PFSK-1 (cell line): ENCODE data around the gene SLC39A7.

Experiments
- FOXP2 ChIP-seq: optimal IDR thresholded peaks from 2 replicates; pipeline ENCODE3; 2011; ENCODE audit warnings: borderline replicate concordance, control low read depth, inconsistent platforms; ENCODE audit not compliant: insufficient read depth; ENCODE audit errors: extremely low read length, extremely low read depth
- POLR2AphosphoS5 ChIP-seq: IDR thresholded peaks from 2 replicates; pipeline ENCODE4 v1.6.1; 2012; ENCODE audit warnings: low read depth, mild to moderate bottlenecking, control low read depth, low read length, moderate library complexity
- SIN3A ChIP-seq: IDR thresholded peaks from 2 replicates; pipeline ENCODE4 v1.6.1; 2012; ENCODE audit warnings: mild to moderate bottlenecking, low read length, moderate library complexity, borderline replicate concordance; ENCODE audit not compliant: insufficient read depth
- TAF1 ChIP-seq: IDR thresholded peaks from 2 replicates; pipeline ENCODE4 v1.6.1; 2012; ENCODE audit warnings: low read length, control low read depth, borderline replicate concordance; ENCODE audit not compliant: insufficient read depth
- TF ChIP-seq, protein P1 (sequence below), 2 experiments: IDR thresholded peaks; 2 replicates each; pipeline versions ENCODE4 v1.6.1 to v1.8.0; 2011 to 2012; ENCODE audit warnings: low read depth in 2 of 2, low read length in 2 of 2, control low read depth in 1 of 2, inconsistent platforms in 1 of 2, mild to moderate bottlenecking in 1 of 2, moderate library complexity in 1 of 2; ENCODE audit not compliant: insufficient read depth in 1 of 2

SLC39A7 gene

DNA sequence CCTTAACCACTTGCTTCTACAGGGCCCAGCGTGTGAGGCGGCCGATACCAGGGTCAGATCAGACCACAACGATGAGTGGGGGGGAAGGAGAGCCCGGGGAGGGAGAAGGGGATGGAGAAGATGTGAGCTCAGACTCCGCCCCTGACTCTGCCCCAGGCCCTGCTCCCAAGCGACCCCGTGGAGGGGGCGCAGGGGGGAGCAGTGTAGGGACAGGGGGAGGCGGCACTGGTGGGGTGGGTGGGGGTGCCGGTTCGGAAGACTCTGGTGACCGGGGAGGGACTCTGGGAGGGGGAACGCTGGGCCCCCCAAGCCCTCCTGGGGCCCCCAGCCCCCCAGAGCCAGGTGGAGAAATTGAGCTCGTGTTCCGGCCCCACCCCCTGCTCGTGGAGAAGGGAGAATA lies 10.5 kb downstream of the SLC39A7 start:
- TF ChIP-seq SIN3A (no peak), TAF1 (no peak), POLR2AphosphoS5 (no peak), FOXP2 (no peak)
- TF ChIP-seq, protein P1, sequence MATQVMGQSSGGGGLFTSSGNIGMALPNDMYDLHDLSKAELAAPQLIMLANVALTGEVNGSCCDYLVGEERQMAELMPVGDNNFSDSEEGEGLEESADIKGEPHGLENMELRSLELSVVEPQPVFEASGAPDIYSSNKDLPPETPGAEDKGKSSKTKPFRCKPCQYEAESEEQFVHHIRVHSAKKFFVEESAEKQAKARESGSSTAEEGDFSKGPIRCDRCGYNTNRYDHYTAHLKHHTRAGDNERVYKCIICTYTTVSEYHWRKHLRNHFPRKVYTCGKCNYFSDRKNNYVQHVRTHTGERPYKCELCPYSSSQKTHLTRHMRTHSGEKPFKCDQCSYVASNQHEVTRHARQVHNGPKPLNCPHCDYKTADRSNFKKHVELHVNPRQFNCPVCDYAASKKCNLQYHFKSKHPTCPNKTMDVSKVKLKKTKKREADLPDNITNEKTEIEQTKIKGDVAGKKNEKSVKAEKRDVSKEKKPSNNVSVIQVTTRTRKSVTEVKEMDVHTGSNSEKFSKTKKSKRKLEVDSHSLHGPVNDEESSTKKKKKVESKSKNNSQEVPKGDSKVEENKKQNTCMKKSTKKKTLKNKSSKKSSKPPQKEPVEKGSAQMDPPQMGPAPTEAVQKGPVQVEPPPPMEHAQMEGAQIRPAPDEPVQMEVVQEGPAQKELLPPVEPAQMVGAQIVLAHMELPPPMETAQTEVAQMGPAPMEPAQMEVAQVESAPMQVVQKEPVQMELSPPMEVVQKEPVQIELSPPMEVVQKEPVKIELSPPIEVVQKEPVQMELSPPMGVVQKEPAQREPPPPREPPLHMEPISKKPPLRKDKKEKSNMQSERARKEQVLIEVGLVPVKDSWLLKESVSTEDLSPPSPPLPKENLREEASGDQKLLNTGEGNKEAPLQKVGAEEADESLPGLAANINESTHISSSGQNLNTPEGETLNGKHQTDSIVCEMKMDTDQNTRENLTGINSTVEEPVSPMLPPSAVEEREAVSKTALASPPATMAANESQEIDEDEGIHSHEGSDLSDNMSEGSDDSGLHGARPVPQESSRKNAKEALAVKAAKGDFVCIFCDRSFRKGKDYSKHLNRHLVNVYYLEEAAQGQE (IDR thresholded peaks at IDR 0.05; ENCODE audit: insufficient read depth in 1 of 2, low read depth in 2 of 2, low read length in 2 of 2) = no peak

DNA sequence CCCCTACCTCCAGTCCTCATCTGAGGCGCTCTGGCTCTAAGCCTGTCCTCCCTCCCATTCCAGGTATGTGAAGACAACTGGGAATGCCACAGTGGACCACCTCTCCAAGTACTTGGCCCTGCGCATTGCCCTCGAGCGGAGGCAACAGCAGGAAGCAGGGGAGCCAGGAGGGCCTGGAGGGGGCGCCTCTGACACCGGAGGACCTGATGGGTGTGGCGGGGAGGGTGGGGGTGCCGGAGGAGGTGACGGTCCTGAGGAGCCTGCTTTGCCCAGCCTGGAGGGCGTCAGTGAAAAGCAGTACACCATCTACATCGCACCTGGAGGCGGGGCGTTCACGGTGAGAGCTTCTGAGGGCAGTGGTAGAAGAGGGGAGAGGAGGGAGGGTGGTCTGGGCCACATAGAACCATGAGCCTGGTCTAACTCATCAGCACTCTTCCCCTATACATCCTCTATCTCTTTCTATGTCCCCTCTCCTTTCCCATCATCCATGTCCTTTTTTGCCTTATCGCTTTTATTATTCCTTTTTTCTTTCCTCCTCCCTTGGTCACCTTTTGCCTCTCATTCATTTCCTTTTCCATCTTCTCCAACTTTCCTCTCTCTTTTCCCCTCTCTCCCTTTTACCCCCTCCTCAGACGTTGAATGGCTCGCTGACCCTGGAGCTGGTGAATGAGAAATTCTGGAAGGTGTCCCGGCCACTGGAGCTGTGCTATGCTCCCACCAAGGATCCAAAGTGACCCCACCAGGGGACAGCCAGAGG lies 11.2 kb downstream of the SLC39A7 start:
- TF ChIP-seq POLR2AphosphoS5 (no peak), FOXP2 (no peak), TAF1 (no peak), SIN3A (no peak)
- TF ChIP-seq, protein P1 (IDR thresholded peaks at IDR 0.05; ENCODE audit: insufficient read depth in 1 of 2, low read depth in 2 of 2, low read length in 2 of 2) = no peak

DNA sequence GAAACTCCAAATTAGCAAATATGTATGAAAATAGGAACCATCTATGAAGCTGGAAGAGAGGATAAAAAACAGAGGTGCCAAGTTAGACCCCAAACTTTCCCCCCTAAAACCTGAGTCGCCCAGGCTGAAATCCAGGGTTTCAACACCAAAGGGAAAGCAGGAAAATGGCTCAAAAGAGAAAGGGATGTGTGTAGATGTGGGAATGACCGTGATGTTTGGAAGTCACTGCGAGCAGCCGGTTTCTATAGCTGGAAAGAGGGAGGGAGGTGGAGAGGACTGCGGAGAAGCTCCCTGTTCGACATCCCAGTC lies 12.1 kb downstream of the SLC39A7 start:
- no peak for TF ChIP-seq TAF1
- TF ChIP-seq, protein P1 (IDR thresholded peaks at IDR 0.05; ENCODE audit: insufficient read depth in 1 of 2, low read depth in 2 of 2, low read length in 2 of 2) = no peak
- TF ChIP-seq FOXP2 = no peak
- no peak for TF ChIP-seq SIN3A
- no peak for TF ChIP-seq POLR2AphosphoS5

DNA sequence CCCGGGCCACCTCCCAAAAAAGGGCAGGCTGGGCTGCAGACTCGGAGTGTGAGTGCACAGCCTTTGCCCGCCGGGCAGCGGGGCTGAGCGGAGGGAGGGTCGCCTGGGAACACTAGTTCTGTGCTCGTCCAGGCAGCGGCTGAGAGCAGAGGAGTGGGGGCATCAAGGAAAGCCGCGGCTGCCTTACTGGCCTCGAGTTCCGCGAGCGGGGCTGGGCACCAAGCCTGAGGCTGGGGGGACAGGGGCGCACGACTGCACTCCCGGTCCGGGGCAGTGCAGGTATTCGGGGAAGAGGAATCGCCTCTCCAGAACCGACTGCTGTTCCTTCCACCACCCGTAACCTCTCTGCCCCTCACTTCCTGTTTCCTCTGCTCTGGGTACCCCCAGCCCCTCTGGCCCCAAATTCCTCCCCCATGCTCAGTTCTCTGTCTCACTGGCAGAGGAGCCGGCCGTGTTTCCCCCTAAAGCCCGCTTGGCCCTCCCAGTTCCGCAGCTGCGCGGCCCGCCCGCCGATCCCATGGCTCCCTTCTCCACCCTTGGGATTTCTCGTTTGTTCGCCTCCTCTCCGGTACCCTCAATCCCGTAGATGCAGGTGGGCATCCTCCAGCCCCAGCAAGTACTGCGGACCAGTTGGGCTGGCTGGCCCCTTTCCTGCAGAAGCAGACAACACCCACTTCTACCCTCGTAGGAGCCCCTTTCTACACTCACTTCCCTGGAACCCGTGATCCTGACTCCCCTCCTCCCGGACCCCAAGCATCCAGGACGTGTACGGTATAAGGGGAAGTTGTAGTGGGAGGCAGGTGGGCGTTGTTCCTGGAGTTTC lies 12.7 kb downstream of the SLC39A7 start:
- TF ChIP-seq SIN3A (no peak), POLR2AphosphoS5 (peak; percentile 43; the same call in 1 of the 2 replicates), TAF1 (no peak), FOXP2 (no peak)
- TF ChIP-seq, protein P1 (IDR thresholded peaks at IDR 0.05; ENCODE audit: insufficient read depth in 1 of 2, low read depth in 2 of 2, low read length in 2 of 2) = no peak
